Measurements from ENCODE around the gene ATG14.
"Not testable (repeated sequence)": the region's sequence is repeated elsewhere in the genome, so short reads cannot be mapped to it uniquely, and the experiment has no call there.

Gene ATG14

DNA sequence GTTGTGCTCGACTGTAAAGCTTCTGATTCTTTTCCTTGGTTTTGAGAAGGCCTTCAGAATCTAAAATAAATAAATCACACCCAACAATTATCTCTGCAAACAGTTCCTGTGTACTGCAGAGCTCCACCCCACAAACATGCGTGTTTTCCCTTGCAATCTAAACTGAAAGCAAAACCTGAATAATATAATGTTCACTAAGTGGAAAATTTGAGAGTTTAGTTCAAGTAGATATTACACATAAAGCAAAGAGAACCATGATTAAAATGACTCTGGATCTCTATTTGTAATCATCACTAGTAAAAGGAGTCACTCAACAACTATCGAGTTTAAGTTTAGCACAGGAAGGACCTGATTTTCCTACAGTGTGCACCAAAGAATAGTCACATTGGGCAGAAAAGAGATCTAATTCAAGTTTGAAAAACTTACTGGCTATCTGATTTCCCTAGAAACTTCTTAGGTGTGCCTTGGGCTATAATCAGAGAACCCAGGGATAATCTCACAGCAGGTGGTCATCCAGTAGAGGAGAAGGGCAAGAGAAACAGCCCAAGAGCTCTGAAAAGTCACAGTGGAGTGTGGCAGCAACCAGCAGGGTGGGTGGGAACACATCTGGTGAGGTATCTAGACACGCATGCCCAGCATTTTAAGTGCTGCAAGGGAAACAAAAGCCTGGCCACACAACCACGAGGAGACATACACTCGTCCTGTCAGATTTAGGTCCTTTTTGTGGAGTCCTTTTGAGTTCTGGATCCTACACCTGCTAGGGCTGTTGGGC is 25.4 kb downstream of the ATG14 start:
- TF ChIP-seq, protein P1, sequence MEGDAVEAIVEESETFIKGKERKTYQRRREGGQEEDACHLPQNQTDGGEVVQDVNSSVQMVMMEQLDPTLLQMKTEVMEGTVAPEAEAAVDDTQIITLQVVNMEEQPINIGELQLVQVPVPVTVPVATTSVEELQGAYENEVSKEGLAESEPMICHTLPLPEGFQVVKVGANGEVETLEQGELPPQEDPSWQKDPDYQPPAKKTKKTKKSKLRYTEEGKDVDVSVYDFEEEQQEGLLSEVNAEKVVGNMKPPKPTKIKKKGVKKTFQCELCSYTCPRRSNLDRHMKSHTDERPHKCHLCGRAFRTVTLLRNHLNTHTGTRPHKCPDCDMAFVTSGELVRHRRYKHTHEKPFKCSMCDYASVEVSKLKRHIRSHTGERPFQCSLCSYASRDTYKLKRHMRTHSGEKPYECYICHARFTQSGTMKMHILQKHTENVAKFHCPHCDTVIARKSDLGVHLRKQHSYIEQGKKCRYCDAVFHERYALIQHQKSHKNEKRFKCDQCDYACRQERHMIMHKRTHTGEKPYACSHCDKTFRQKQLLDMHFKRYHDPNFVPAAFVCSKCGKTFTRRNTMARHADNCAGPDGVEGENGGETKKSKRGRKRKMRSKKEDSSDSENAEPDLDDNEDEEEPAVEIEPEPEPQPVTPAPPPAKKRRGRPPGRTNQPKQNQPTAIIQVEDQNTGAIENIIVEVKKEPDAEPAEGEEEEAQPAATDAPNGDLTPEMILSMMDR (IDR thresholded peaks at IDR 0.05; ENCODE audit: extremely low read depth, insufficient read depth, missing control alignments), result no peak
- in situ Hi-C loops (cut with MboI; ENCODE audit: low pct_unique_long_range_greater_than_20kb, low sequenced_read_pairs, unreplicated experiment), result no loop called here
- DNase-seq (ENCODE audit: low spot score), result no peak

DNA sequence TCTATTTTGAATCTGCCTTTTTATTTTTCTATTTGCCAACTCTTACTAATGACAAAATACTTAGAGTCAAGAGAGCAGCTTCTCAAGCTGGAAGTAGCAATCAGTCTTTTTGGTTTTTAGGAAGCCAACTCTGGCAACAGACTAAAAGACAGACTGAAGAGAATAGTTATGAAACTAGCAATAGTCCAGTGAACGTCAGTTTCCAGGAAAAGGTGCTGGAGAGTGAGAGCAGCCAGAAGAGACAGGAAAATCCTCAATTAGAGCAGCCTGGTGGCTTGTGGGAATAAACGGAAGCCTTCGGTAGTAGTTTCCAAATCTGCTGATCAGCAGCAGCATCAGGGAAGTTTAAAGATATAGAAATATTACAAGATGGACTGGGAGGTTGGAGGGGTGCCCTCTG is 27.1 kb downstream of the ATG14 start:
- TF ChIP-seq, protein P1 (IDR thresholded peaks at IDR 0.05; ENCODE audit: extremely low read depth, insufficient read depth, missing control alignments), result no peak
- in situ Hi-C loops (cut with MboI; ENCODE audit: low pct_unique_long_range_greater_than_20kb, low sequenced_read_pairs, unreplicated experiment), result no loop called here
- no peak for DNase-seq (ENCODE audit: low spot score)

DNA sequence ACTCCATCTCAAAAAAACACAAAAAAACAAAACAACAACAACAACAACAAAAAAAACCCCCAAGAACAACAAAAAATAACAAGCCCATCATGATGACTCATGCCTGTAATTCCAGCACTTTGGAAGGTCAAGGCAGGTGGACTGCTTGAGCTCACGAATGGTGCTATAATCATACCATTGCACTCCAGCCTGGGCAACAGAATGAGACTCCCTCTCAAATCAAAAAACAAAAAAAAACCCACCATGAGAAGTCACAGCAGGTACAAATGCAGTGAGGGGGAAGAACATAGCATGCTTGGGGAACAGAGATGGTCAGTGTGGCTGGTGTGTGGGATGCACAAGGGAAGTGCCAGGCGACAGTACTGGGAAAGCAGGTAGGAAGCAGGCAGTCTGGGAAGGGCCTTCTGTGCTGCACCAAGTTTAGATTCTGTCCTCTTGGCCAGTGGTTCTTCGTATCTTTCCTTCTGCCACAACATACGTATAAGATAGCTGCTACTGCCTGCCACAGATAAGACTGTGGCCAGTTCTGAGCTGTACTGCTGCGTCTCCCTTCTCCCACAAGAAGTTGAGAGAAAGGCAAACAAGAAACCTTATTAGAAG is 28.0 kb downstream of the ATG14 start:
- in situ Hi-C loops (cut with MboI; ENCODE audit: low pct_unique_long_range_greater_than_20kb, low sequenced_read_pairs, unreplicated experiment), result no loop called here
- DNase-seq (ENCODE audit: low spot score), result no peak
- TF ChIP-seq, protein P1 (IDR thresholded peaks at IDR 0.05; ENCODE audit: extremely low read depth, insufficient read depth, missing control alignments), result no peak

DNA sequence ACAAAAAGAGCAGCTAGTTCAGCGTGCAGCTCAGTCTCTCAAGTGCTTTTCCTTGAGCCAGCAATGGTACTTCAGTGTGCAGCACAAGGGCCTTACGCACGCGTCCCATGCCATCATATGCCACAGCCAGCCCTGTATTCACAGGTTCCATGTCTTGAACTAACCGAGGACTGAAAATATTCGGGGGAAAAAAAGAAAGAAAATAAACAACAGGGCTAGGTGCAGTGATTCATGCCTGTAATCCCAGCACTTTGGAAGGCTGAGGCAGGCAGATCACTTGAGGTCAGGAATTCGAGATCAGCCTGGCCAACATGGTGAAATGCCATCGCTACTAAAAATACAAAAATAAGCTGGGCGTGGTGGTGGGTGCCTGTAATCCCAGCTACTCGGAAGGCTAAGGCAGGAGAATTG is 28.6 kb downstream of the ATG14 start:
- in situ Hi-C loops (cut with MboI; ENCODE audit: low pct_unique_long_range_greater_than_20kb, low sequenced_read_pairs, unreplicated experiment); DNase-seq (ENCODE audit: low spot score): not testable (repeated sequence)

DNA sequence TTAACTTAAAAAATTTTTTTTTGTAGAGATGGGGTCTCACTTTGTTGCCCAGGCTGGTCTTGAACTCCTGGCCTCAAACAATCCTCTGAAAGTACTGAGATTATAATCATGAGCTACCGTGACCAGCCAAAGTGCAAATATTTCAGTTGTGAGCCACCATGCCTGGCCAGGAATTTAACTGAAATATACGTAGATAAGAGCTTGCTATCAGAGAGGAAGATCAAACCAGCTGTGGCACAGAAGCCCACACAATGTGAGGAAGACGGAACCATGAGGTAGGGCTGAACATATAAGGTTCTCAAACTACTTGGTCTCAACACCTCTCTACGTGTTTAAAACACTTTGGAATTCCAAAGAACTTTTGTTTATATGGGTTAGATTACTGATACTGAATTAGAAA is 29.1 kb downstream of the ATG14 start:
- no peak for DNase-seq (ENCODE audit: low spot score)
- in situ Hi-C loops (cut with MboI; ENCODE audit: low pct_unique_long_range_greater_than_20kb, low sequenced_read_pairs, unreplicated experiment), result no loop called here
- TF ChIP-seq, protein P1 (IDR thresholded peaks at IDR 0.05; ENCODE audit: extremely low read depth, insufficient read depth, missing control alignments), result no peak

DNA sequence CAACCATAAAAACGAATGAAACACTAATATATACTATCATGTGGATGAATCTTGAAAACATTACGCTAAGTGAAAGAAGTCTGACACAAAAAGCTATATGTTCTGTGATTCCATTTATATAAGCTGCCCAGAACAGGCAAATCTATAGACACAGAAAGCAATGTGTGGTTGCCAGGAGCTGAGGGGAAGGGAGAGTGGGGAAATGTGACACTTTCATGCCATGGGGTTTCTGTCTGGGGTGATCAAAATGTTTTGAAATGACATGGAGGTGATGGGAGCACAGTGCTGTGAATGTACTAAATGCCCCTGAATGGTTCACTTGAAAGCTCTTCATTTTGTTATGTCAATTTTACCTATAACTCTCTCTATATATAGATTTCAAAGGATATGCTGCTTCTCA is 30.1 kb downstream of the ATG14 start:
- no peak for DNase-seq (ENCODE audit: low spot score)
- in situ Hi-C loops (cut with MboI; ENCODE audit: low pct_unique_long_range_greater_than_20kb, low sequenced_read_pairs, unreplicated experiment), result no loop called here
- TF ChIP-seq, protein P1 (IDR thresholded peaks at IDR 0.05; ENCODE audit: extremely low read depth, insufficient read depth, missing control alignments), result no peak

DNA sequence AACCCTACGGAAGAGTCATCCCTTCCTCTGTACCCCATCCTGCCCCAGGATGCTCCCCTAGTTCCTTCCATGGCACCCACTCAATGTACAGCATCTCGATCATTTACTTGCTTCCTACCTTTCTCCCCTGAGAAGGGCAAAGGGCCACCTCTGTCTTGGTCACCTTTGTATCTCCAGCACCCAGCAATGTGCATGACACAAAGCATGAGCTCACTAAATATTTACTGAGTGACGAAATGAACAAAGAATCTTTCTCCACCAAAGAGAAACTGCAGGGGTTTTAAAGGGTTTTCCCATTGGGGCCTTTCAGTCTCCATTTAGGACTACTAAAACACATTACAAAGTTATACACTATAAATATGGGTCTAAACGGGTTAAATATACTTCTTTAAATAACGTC is 30.6 kb downstream of the ATG14 start:
- in situ Hi-C loops (cut with MboI; ENCODE audit: low pct_unique_long_range_greater_than_20kb, low sequenced_read_pairs, unreplicated experiment), result no loop called here

More for the DNA sequence above, 30.6 kb downstream of the ATG14 start:
- DNase-seq (ENCODE audit: low spot score), result no peak
- TF ChIP-seq, protein P1 (IDR thresholded peaks at IDR 0.05; ENCODE audit: extremely low read depth, insufficient read depth, missing control alignments), result no peak
